ENCODE measurements around the gene CRY2.

The CRY2 gene

DNA sequence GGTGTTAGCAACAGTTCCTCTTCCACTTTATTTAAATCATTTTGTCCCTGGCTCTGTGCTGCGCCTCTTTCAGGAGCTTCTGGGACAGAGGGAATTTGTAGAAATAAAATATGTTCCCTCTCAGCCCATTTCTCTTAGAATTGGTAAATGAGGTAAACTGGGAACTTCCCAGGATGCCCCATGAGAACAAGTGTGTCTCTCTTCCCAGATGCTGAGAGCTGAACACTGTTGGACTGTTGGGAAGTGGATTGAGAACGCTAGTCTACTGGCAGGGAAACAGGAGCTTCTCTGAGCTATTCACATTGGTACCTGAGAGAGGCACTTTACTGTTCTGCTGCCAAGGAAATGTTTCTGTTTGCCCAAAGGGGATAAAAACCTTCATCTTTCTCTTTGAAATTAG lies 4.0 kb downstream of the CRY2 start:
- Mint-ChIP-seq H3K36me3 (ENCODE audit: low read depth) (no peaks in the 10 kb centered on the region), H3K27ac (peak overlapping the region in 1 of 3 experiments; percentile 43), H3K27me3 (ENCODE audit: low read depth) (no peaks in the 10 kb centered on the region), H3K9me3 (no peaks in the 10 kb centered on the region), H3K4me3 (peak overlapping the region in 2 of 3 experiments; percentile 42), H3K4me1 (peaks cover 64% of the 10 kb centered on the region)
- TF ChIP-seq, protein P1, sequence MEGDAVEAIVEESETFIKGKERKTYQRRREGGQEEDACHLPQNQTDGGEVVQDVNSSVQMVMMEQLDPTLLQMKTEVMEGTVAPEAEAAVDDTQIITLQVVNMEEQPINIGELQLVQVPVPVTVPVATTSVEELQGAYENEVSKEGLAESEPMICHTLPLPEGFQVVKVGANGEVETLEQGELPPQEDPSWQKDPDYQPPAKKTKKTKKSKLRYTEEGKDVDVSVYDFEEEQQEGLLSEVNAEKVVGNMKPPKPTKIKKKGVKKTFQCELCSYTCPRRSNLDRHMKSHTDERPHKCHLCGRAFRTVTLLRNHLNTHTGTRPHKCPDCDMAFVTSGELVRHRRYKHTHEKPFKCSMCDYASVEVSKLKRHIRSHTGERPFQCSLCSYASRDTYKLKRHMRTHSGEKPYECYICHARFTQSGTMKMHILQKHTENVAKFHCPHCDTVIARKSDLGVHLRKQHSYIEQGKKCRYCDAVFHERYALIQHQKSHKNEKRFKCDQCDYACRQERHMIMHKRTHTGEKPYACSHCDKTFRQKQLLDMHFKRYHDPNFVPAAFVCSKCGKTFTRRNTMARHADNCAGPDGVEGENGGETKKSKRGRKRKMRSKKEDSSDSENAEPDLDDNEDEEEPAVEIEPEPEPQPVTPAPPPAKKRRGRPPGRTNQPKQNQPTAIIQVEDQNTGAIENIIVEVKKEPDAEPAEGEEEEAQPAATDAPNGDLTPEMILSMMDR (IDR thresholded peaks at IDR 0.05; ENCODE audit: unreplicated experiment in 3 of 3): no peak

DNA sequence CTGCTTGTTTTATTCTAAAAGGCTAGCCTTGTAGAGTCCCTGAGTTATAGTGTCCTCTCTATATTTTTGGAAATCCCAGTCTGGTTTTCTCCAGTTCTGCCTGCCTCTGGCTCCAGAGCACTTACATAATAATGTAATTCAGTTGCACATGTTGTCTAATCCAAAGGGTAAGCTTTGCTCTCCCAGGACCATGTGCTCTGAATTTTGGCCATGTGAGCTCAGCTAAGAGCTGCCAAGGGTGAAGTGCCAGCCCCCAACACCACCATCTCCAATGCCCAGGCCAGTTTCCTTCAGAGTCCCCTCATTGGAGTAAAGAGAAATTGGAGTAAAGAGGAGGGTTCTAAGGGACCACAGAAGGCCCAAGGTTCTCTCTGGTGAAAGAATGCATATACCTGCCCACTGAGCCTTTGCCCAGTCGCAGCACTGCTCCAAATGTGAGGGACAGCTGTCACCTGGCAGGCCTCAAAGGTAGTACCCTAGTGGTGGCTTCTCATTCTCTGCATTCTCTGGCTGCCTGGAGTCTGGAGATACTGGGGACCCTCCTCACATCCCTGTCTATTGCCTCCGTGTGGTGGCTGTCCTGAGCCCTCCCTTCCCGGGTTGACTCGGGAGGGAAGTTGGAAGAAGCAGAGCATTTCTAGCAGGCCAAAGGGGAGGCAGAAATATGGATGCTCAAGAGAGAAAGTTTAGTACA lies 4.9 kb downstream of the CRY2 start:
- Mint-ChIP-seq H3K4me1 (peaks cover 63% of the 10 kb centered on the region), H3K9me3 (no peaks in the 10 kb centered on the region), H3K4me3 (peak overlapping the region in 2 of 3 experiments; percentile 27 to 31), H3K27me3 (ENCODE audit: low read depth) (no peaks in the 10 kb centered on the region), H3K36me3 (ENCODE audit: low read depth) (peaks cover 4% of the 10 kb centered on the region), H3K27ac (peak overlapping the region in 2 of 3 experiments; percentile 29 to 56)
- TF ChIP-seq, protein P1 (IDR thresholded peaks at IDR 0.05; ENCODE audit: unreplicated experiment in 3 of 3): no peak

DNA sequence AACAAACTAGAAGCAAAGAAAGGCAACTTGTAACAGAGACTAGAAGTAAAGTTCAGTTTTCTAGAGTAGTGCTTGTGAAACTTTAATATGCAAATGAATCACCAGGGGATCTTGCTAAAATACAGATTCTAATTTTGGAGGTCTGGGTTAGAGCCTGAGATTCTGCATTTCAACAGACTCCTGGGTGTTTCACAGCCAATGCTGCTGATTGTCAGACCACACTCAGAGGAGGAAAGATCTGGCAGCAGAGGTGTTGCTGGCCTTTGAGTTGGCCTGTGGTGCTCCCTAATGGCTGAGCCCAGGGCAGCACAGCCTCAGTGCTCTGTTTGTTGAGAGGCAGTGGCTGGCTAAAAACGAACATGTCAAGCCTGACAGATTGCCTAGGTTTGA lies 5.4 kb downstream of the CRY2 start:
- peaks cover 68% of the 10 kb centered on the region for H3K4me1 Mint-ChIP-seq
- H3K4me3 Mint-ChIP-seq: no peak overlapping the region
- no peaks in the 10 kb centered on the region for H3K27me3 Mint-ChIP-seq (ENCODE audit: low read depth)
- H3K36me3 Mint-ChIP-seq (ENCODE audit: low read depth): peaks cover 8% of the 10 kb centered on the region
- H3K27ac Mint-ChIP-seq: peak overlapping the region in 2 of 3 experiments; percentile 29 to 56
- TF ChIP-seq, protein P1 (IDR thresholded peaks at IDR 0.05; ENCODE audit: unreplicated experiment in 3 of 3): no peak
- no peaks in the 10 kb centered on the region for H3K9me3 Mint-ChIP-seq

DNA sequence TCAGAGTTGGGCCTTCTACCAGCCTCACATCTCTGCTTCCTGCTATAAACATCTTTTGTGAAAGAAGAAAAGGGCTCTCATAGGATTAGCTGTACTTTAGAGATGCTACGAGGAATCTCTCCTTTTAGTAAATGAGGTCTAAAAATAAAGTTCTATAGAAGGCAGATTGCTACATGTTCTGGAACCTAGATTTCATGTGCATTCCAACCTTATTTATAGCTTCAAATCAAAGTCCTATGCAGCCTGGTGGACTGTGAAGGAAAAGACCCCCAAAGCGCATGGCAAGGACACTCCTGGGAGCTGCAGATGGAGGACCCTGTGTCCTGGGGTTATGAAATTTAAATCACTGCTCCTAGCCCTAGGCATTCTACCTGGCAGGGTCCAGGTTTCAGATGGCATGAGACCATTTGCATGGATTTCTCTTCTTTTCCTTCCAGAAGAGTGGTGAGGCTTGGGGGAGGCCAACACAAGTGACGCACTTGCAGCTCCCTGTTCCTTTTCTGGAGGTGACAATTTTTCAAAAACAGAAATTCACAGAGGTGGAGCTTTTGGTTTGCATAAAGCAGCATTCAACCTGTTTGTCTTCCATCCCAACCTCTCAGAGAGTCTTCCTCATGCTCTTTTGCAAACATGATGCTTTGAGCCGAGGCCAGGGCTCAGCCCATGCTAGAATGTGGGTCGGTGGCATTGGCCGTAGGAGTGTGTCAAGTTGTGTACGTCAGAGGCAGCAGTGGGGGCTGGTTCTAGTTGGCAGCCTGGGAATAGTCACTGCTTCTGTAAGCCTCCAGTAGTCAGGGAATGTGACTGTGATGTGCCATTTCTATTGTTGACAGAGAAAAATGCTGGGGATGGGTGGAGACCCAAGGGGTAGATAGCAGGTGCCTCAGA lies 6.3 kb downstream of the CRY2 start:
- TF ChIP-seq, protein P1 (IDR thresholded peaks at IDR 0.05; ENCODE audit: unreplicated experiment in 3 of 3): no peak
- H3K4me1 Mint-ChIP-seq: peaks cover 70% of the 10 kb centered on the region
- no peak overlapping the region for H3K4me3 Mint-ChIP-seq
- peaks cover 12% of the 10 kb centered on the region for H3K36me3 Mint-ChIP-seq (ENCODE audit: low read depth)
- H3K27ac Mint-ChIP-seq: peak overlapping the region in 2 of 3 experiments; percentile 54 to 74
- H3K9me3 Mint-ChIP-seq: no peaks in the 10 kb centered on the region
- H3K27me3 Mint-ChIP-seq (ENCODE audit: low read depth): no peaks in the 10 kb centered on the region

DNA sequence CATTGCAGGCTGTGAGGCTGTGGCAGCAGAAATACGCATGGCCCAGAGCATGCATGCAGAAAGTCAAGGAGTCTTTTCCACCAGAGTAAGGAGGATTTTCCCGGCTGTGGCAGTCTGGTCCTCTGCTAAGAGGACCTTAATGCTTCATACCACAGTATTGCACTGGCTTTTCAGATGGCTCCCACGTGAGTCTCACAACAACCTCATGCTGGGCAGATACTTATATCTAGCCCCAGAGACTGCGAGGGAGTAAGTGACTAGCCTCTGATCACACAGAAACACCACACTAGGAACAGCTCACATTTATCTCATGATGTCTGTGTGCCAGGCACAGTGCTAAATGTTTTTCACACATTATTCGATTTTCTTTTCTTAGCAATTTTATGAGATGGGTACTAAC lies 8.0 kb downstream of the CRY2 start:
- TF ChIP-seq, protein P1 (IDR thresholded peaks at IDR 0.05; ENCODE audit: unreplicated experiment in 3 of 3): no peak
- H3K4me1 Mint-ChIP-seq: peaks cover 76% of the 10 kb centered on the region

More for the DNA sequence above, 8.0 kb downstream of the CRY2 start:
- Mint-ChIP-seq H3K27ac (peak overlapping the region; percentile 75 to 98 (median 92)), H3K4me3 (no peak overlapping the region), H3K36me3 (ENCODE audit: low read depth) (peaks cover 25% of the 10 kb centered on the region), H3K27me3 (ENCODE audit: low read depth) (no peaks in the 10 kb centered on the region), H3K9me3 (no peaks in the 10 kb centered on the region)

Measured in nephron (organoid).